Retinal pigment epithelial cell (primary cell): ENCODE results near the gene SENP1.

Experiments used
- DNase-seq: peaks from one replicate; pipeline ENCODE4 v3.0.0-alpha.2; 2010; ENCODE audit warnings: low read depth
- H3K4me3 ChIP-seq: 2 replicates; pipeline ENCODE4 v1.5.1; 2011; ENCODE audit warnings: mild to moderate bottlenecking, low read length, control low read depth, moderate library complexity
- CTCF ChIP-seq: conservative IDR thresholded peaks from 2 replicates; pipeline ENCODE4 v1.5.1; 2011; ENCODE audit warnings: low read depth, low read length, control low read depth, inconsistent platforms

The SENP1 gene

GRCh38 chr12:48012070-48012469 is 93.8 kb downstream of the SENP1 start:
- no peak for TF ChIP-seq CTCF
- no peak for DNase-seq
- H3K4me3 ChIP-seq: no peak overlapping the region

- H3K4me3 ChIP-seq: no peak overlapping the region
- no peak for TF ChIP-seq CTCF
- no peak for DNase-seq
Observed at GRCh38 chr12:48010366-48010970, 95.4 kb downstream of the SENP1 start.

- no peak for TF ChIP-seq CTCF
- H3K4me3 ChIP-seq: no peak overlapping the region
- no peak for DNase-seq
Observed at GRCh38 chr12:48009471-48009870, 96.4 kb downstream of the SENP1 start.

GRCh38 chr12:48008950-48009349 is 96.9 kb downstream of the SENP1 start:
- TF ChIP-seq CTCF: no peak
- H3K4me3 ChIP-seq: no peak overlapping the region
- no peak for DNase-seq

GRCh38 chr12:48008349-48008748 is 97.5 kb downstream of the SENP1 start:
- no peak for DNase-seq
- no peak for TF ChIP-seq CTCF
- H3K4me3 ChIP-seq: no peak overlapping the region

GRCh38 chr12:48007206-48007605 is 98.7 kb downstream of the SENP1 start:
- TF ChIP-seq CTCF: no peak
- DNase-seq: no peak
- no peak overlapping the region for H3K4me3 ChIP-seq

GRCh38 chr12:48005750-48006021 is 100.2 kb downstream of the SENP1 start:
- no peak for DNase-seq
- TF ChIP-seq CTCF: no peak
- H3K4me3 ChIP-seq: no peak overlapping the region
